IMR-90 (cell line): ENCODE measurements around the gene PRR5L. TPM values are rescaled to one million over a fixed set of nuclear protein-coding genes. Genes with fewer than 3 reads are reported as not detected.

Experiments
- ATAC-seq: fragments of 200-7000 bp; cut with Tn5 transposase; 2 replicates; pipeline ENCODE4 v1.9.1; 2020; ENCODE audit warnings: low read depth, mild to moderate bottlenecking, moderate library complexity
- BruUV-seq: library from RNA; stranded (reverse); fragments of 400-500 nt; replicated peaks from 2 replicates; lab custom pipeline; 2021; lab: Mats Ljungman, UMichigan
- CTCF ChIA-PET: fragments of 300-600 bp; formaldehyde crosslinking; extraction: SDS; loops from one replicate; lab custom pipeline; 2021; ENCODE audit warnings: antibody characterized with exemption; lab: Yijun Ruan, JAX
- POLR2A ChIA-PET: fragments of 300-600 bp; sonication (Branson Sonifier 250); formaldehyde crosslinking; loops from one replicate; lab custom pipeline; 2022; ENCODE audit warnings: antibody characterized with exemption; ENCODE audit not compliant: unreplicated experiment; lab: Charles Lee
- DNase-seq: peaks from one replicate; pipeline ENCODE4 v3.0.0; 2013
- H2AFZ ChIP-seq: replicated peaks from 2 replicates; pipeline ENCODE3; 2013; ENCODE audit warnings: low read length, mild to moderate bottlenecking; ENCODE audit not compliant: poor library complexity
- H2AK5ac ChIP-seq: 2 replicates; pipeline ENCODE4 v1.6.1; 2013; ENCODE audit warnings: low read depth, low read length, inconsistent platforms
- H2AK9ac ChIP-seq: replicated peaks from 2 replicates; pipeline ENCODE3; 2013; ENCODE audit warnings: mild to moderate bottlenecking, low read depth, low read length, moderate library complexity; ENCODE audit not compliant: poor library complexity
- H2BK120ac ChIP-seq: 2 replicates; pipeline ENCODE4 v1.6.1; 2013; ENCODE audit warnings: low read depth, low read length, inconsistent platforms
- H2BK15ac ChIP-seq: 3 replicates; pipeline ENCODE4 v1.6.1; 2013; ENCODE audit warnings: low read depth, low read length, inconsistent platforms
- H2BK20ac ChIP-seq: 2 replicates; pipeline ENCODE4 v1.6.1; 2013; ENCODE audit warnings: low read depth, mild to moderate bottlenecking, inconsistent platforms, low read length, moderate library complexity
- H2BK5ac ChIP-seq: 2 replicates; pipeline ENCODE4 v1.6.1; 2013; ENCODE audit warnings: mild to moderate bottlenecking, low read depth, low read length, inconsistent platforms; ENCODE audit not compliant: poor library complexity, severe bottlenecking
- H3K14ac ChIP-seq: replicated peaks from 2 replicates; pipeline ENCODE4 v1.6.1; 2013; ENCODE audit warnings: low read depth, low read length, inconsistent platforms
- H3K18ac ChIP-seq: 2 replicates; pipeline ENCODE4 v1.6.1; 2013; ENCODE audit warnings: low read depth, low read length, control low read depth
- H3K23ac ChIP-seq: 2 replicates; pipeline ENCODE4 v1.6.1; 2013; ENCODE audit warnings: low read depth, low read length, inconsistent platforms
- H3K27ac ChIP-seq: 2 replicates; pipeline ENCODE4 v1.5.1; 2013; ENCODE audit warnings: mild to moderate bottlenecking, control low read depth, low read length; ENCODE audit not compliant: insufficient read depth
- H3K27me3 ChIP-seq: 2 replicates; pipeline ENCODE4 v1.6.1; 2013; ENCODE audit warnings: low read length; ENCODE audit not compliant: control insufficient read depth, insufficient read depth
- H3K36me3 ChIP-seq: 2 replicates; pipeline ENCODE4 v1.6.1; 2013; ENCODE audit warnings: low read length, mixed read lengths; ENCODE audit not compliant: control insufficient read depth, insufficient read depth
- H3K4ac ChIP-seq: 2 replicates; pipeline ENCODE4 v1.6.1; 2013; ENCODE audit warnings: low read depth, low read length, inconsistent platforms
- H3K4me1 ChIP-seq: 2 replicates; pipeline ENCODE4 v1.6.1; 2013; ENCODE audit warnings: low read length, mixed read lengths; ENCODE audit not compliant: control insufficient read depth, insufficient read depth
- H3K4me2 ChIP-seq: 2 replicates; pipeline ENCODE4 v1.6.1; 2013; ENCODE audit warnings: low read depth, mild to moderate bottlenecking, control low read depth, low read length, moderate library complexity
- H3K4me3 ChIP-seq: 2 replicates; pipeline ENCODE4 v1.5.1; 2013; ENCODE audit warnings: low read depth, mild to moderate bottlenecking, control low read depth, low read length, moderate library complexity; ENCODE audit not compliant: insufficient read depth
- H3K56ac ChIP-seq: 2 replicates; pipeline ENCODE4 v1.6.1; 2013; ENCODE audit warnings: low read length, inconsistent platforms; ENCODE audit not compliant: insufficient read depth; ENCODE audit errors: extremely low read depth
- H3K79me1 ChIP-seq, 2 experiments: 2 replicates each; pipeline ENCODE4 v1.6.1; 2013; ENCODE audit warnings: low read length in 2 of 2, inconsistent platforms in 1 of 2, low read depth in 1 of 2
- H3K9ac ChIP-seq: 2 replicates; pipeline ENCODE4 v1.6.1; 2013; ENCODE audit warnings: low read depth, low read length, control low read depth
- H3K9me1 ChIP-seq: 2 replicates; pipeline ENCODE4 v1.6.1; 2013; ENCODE audit warnings: low read length, inconsistent platforms; ENCODE audit not compliant: insufficient read depth
- H3K9me3 ChIP-seq: 2 replicates; pipeline ENCODE4 v1.6.1; 2013; ENCODE audit warnings: low read length; ENCODE audit not compliant: control insufficient read depth, insufficient read depth
- H4K20me1 ChIP-seq: 2 replicates; pipeline ENCODE4 v1.6.1; 2013; ENCODE audit warnings: low read length, inconsistent platforms; ENCODE audit not compliant: insufficient read depth
- H4K5ac ChIP-seq: 2 replicates; pipeline ENCODE4 v1.6.1; 2013; ENCODE audit warnings: mild to moderate bottlenecking, low read depth, low read length, control low read depth
- H4K8ac ChIP-seq, 2 experiments: 2 replicates each; pipeline ENCODE4 v1.6.1; 2013; ENCODE audit warnings: low read depth in 2 of 2, low read length in 2 of 2, control low read depth in 1 of 2, inconsistent platforms in 1 of 2
- H4K91ac ChIP-seq: 2 replicates; pipeline ENCODE4 v1.6.1; 2013; ENCODE audit warnings: low read depth, low read length, inconsistent platforms; ENCODE audit not compliant: insufficient read depth
- FOS ChIP-seq: fragments of 150-350 bp; IDR thresholded peaks from 2 replicates; pipeline ENCODE4 v1.6.1; 2016; ENCODE audit warnings: low read depth, low read length
- MAFK ChIP-seq: IDR thresholded peaks from 2 replicates; pipeline ENCODE4 v1.6.1; 2012; ENCODE audit warnings: low read depth, low read length, improper control_type of control experiment
- MAZ ChIP-seq: IDR thresholded peaks from 2 replicates; pipeline ENCODE4 v1.6.1; 2012; ENCODE audit warnings: low read depth, mild to moderate bottlenecking, low read length, improper control_type of control experiment, moderate library complexity, borderline replicate concordance
- MXI1 ChIP-seq: IDR thresholded peaks from 2 replicates; pipeline ENCODE4 v1.6.1; 2012; ENCODE audit warnings: low read depth, mild to moderate bottlenecking, low read length, moderate library complexity, borderline replicate concordance
- RAD21 ChIP-seq: IDR thresholded peaks from 2 replicates; pipeline ENCODE4 v1.6.1; 2012; ENCODE audit warnings: low read length, improper control_type of control experiment
- RCOR1 ChIP-seq: IDR thresholded peaks from 2 replicates; pipeline ENCODE4 v1.6.1; 2012; ENCODE audit warnings: mild to moderate bottlenecking, low read length, improper control_type of control experiment; ENCODE audit not compliant: insufficient replicate concordance
- WGBS, 2 experiments: methylation state at CpG; one replicate each; pipeline versions ENCODE4 v1.1.5 to v1.1.7; 2013; ENCODE audit warnings: missing lambda C conversion rate in 2 of 2; ENCODE audit not compliant: insufficient read length in 1 of 2; ENCODE audit errors: extremely low coverage in 2 of 2; 5-methylcytosine and 5-hydroxymethylcytosine counted together
- dilution Hi-C: fragments of 300-500 bp; cut with HindIII; formaldehyde crosslinking; loops from one replicate; pipeline ENCODE4 v1.14.3; 2018; ENCODE audit warnings: low sequenced_read_pairs; ENCODE audit not compliant: unreplicated experiment
- in situ Hi-C: fragments of 300-500 bp; cut with MboI; formaldehyde crosslinking; loops from 3 replicates; pipeline ENCODE4 v1.14.3; 2019; ENCODE audit warnings: low sequenced_read_pairs, inconsistent platforms, mixed read lengths
- intact Hi-C: fragments of 100-400 bp; cut with micrococcal nuclease; formaldehyde crosslinking; loops from 2 replicates; pipeline ENCODE4 v1.10.0; 2022
- polyA plus RNA-seq, 3 experiments: library from polyadenylated mRNA; depleted of rRNA; stranded (reverse); fragments of >200 nt; gene quantifications; 2 replicates each; pipeline ENCODE4 v1.2.3, GENCODE V29; 2012; ENCODE audit warnings: low replicate concordance in 1 of 3
- total RNA-seq: library from RNA; depleted of rRNA; stranded (reverse); fragments of >200 nt; gene quantifications from 2 replicates; pipeline ENCODE4 v1.2.3, GENCODE V29; 2012

The PRR5L gene
- total and polyA plus RNA-seq, 2 of the 4 experiments (the other 2 are of a cell fraction), result 2.9 to 3.6 TPM

DNA sequence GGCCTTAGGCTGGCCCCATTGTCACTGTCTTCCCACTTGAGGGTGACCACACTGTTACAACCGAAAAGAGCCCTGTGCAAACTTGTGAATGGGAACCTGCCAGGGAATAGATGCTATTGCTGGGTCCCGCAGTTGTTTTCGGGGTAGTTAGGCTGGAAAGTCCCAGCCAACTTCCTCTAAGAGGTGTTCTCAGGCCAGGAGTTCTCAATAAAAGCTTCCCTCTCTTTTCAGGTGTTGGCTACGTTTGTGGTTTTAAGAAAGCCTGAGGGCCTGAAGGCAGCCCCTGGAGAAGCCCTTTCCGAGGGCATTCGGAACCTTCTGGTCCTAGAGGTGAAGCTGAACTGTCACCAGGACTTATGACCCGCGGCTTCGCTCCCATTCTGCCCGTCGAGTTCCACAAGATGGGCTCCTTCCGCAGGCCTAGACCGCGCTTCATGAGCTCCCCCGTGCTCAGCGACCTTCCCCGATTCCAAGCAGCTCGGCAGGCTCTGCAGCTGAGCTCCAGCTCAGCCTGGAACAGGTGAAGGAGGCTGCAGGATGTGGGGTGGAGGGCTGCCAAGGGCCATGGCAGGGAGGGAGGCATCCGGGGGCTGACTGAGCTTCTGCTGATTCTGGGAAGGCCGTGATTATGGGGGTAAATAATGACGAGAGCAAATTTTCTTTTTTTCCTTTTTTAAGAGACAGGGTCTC is 104.8 kb downstream of the PRR5L start:
- CTCF ChIA-PET, result no interaction called here
- WGBS, 2 experiments, result 95% methylated on average over 11 of the region's 21 CpGs; no CpG with 5 or more reads in 1 of the 2 experiments

More for the DNA sequence above, 104.8 kb downstream of the PRR5L start:
- Histone ChIP-seq H2BK5ac (no peak overlapping the region), H3K36me3 (no peaks in the 10 kb centered on the region; the same call in 1 of the 2 replicates), H3K18ac (no peak overlapping the region), H2AK5ac (no peak overlapping the region), H3K56ac (no peak overlapping the region), H3K27me3 (no peaks in the 10 kb centered on the region; the same call in 1 of the 2 replicates), H4K5ac (no peak overlapping the region), H4K91ac (no peak overlapping the region), H2BK20ac (no peak overlapping the region), H3K14ac (no peak overlapping the region), H3K4me2 (no peak overlapping the region), H3K4ac (no peak overlapping the region), H3K27ac (no peak overlapping the region), H3K23ac (no peak overlapping the region), H2AFZ (no peak overlapping the region), H2AK9ac (no peak overlapping the region), H4K8ac (no peak overlapping the region), H3K9me1 (peaks cover 21% of the 10 kb centered on the region), H3K9ac (no peak overlapping the region), H4K20me1 (no peaks in the 10 kb centered on the region; the same call in 1 of the 2 replicates), H3K9me3 (no peaks in the 10 kb centered on the region), H3K4me1 (peaks cover 13% of the 10 kb centered on the region), H3K4me3 (no peak overlapping the region), H2BK15ac (no peak overlapping the region), H2BK120ac (no peak overlapping the region), H3K79me1 (no peaks in the 10 kb centered on the region)
- in situ Hi-C loops, result no loop called here
- no peak for TF ChIP-seq MXI1
- no peak for TF ChIP-seq MAFK
- TF ChIP-seq MAZ, result no peak
- TF ChIP-seq RCOR1, result no peak
- TF ChIP-seq FOS, result no peak
- TF ChIP-seq RAD21, result no peak
- POLR2A ChIA-PET, result no interaction called here
- BruUV-seq, result no TSS peak
- no peak for DNase-seq
- dilution Hi-C loops, result no loop called here
- no peak for ATAC-seq
- intact Hi-C loops, result no loop called here
